HEK293T (cell line): ENCODE results near the gene OGFOD2.

Experiments used
- ARNT ChIP-seq: fragments of 450-650 bp; IDR thresholded peaks from 2 replicates; pipeline ENCODE4 v1.6.1; 2017; ENCODE audit warnings: mild to moderate bottlenecking
- BHLHE40 ChIP-seq: fragments of 450-650 bp; IDR thresholded peaks from 2 replicates; pipeline ENCODE4 v1.6.1; 2016; ENCODE audit warnings: mild to moderate bottlenecking, moderate library complexity, borderline replicate concordance
- CTBP1 ChIP-seq: fragments of 450-650 bp; IDR thresholded peaks from 2 replicates; pipeline ENCODE4 v1.6.1; 2016; ENCODE audit warnings: borderline replicate concordance
- ELF4 ChIP-seq: fragments of 450-650 bp; IDR thresholded peaks from 2 replicates; pipeline ENCODE4 v1.6.1; 2017; ENCODE audit warnings: antibody characterized with exemption
- FOXA1 ChIP-seq: fragments of 450-650 bp; IDR thresholded peaks from 2 replicates; pipeline ENCODE4 v1.6.1; 2016; ENCODE audit warnings: mild to moderate bottlenecking
- FOXK2 ChIP-seq: fragments of 450-650 bp; IDR thresholded peaks from 2 replicates; pipeline ENCODE4 v1.6.1; 2016; ENCODE audit warnings: mild to moderate bottlenecking
- FOXM1 ChIP-seq: fragments of 450-650 bp; IDR thresholded peaks from 2 replicates; pipeline ENCODE4 v1.6.1; 2017; ENCODE audit warnings: mild to moderate bottlenecking, borderline replicate concordance
- HDGF ChIP-seq: fragments of 450-650 bp; IDR thresholded peaks from 2 replicates; pipeline ENCODE4 v1.6.1; 2017; ENCODE audit warnings: antibody characterized with exemption, borderline replicate concordance
- NFRKB ChIP-seq: fragments of 450-650 bp; IDR thresholded peaks from 2 replicates; pipeline ENCODE4 v1.6.1; 2016; ENCODE audit warnings: mild to moderate bottlenecking, moderate library complexity
- PKNOX1 ChIP-seq: fragments of 450-650 bp; IDR thresholded peaks from 2 replicates; pipeline ENCODE4 v1.6.1; 2016
- SP1 ChIP-seq: fragments of 450-650 bp; IDR thresholded peaks from 2 replicates; pipeline ENCODE4 v1.6.1; 2017
- SUZ12 ChIP-seq: fragments of 450-650 bp; IDR thresholded peaks from 2 replicates; pipeline ENCODE4 v1.6.1; 2016; ENCODE audit warnings: mild to moderate bottlenecking
- TARDBP ChIP-seq: fragments of 450-650 bp; IDR thresholded peaks from 2 replicates; pipeline ENCODE4 v1.6.1; 2016
- ZNF384 ChIP-seq: fragments of 450-650 bp; IDR thresholded peaks from 2 replicates; pipeline ENCODE4 v1.6.1; 2016

GRCh38 chr12:122928404-122929147 lies 46.5 kb upstream of the OGFOD2 start:
- no peak for TF ChIP-seq ELF4
- TF ChIP-seq PKNOX1 = no peak
- TF ChIP-seq BHLHE40 = no peak
- no peak for TF ChIP-seq FOXM1
- no peak for TF ChIP-seq HDGF
- TF ChIP-seq SUZ12 = no peak
- TF ChIP-seq ZNF384 = no peak
- TF ChIP-seq FOXA1 = no peak
- no peak for TF ChIP-seq TARDBP
- no peak for TF ChIP-seq CTBP1
- no peak for TF ChIP-seq SP1
- no peak for TF ChIP-seq ARNT
- no peak for TF ChIP-seq FOXK2
- no peak for TF ChIP-seq NFRKB
